ENCODE measurements around the gene ADH4.
A peak's percentile ranks its signal among the peaks of the same experiment; 100 is the strongest.
"Not testable (repeated sequence)": the region's sequence is repeated elsewhere in the genome, so short reads cannot be mapped to it uniquely, and the experiment has no call there.

ADH4 gene

DNA sequence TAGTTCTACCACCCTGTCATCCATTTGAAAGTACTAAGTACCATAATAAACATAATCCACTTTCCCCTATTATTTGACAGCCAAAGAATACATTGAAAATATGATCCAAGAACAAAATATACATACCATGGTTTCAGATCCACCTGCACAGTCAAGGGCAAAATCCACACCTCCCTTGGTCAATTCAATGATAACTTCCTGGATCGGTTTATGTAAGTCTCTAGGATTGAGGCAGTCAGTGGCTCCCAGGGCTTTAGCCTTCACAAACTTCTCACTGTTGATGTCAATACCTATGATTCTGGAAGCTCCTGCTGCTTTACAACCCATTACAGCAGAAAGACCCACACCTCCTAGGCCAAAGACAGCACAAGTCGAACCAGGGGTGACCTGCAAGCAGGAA, 12.7 kb downstream of the ADH4 start:
- DNase-seq = no peak

DNA sequence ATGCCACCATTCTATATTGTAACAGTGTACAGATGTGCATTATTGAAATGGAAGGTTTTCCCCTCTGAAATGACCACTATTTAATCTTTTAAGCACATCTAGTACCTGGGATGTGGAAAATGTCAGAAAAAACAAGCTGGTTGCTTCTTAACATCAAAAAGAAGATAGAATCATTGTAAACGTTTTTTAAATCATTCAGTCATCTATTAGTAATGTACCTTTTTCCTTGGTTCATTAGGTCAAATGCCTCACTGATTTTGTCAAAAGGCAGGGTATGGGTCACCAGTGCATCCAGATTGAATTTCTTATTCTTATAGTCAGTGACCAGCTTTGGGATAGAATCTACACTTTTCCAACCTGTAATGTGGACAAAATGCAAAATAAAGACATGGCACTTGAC, 17.7 kb downstream of the ADH4 start:
- DNase-seq = no peak

DNA sequence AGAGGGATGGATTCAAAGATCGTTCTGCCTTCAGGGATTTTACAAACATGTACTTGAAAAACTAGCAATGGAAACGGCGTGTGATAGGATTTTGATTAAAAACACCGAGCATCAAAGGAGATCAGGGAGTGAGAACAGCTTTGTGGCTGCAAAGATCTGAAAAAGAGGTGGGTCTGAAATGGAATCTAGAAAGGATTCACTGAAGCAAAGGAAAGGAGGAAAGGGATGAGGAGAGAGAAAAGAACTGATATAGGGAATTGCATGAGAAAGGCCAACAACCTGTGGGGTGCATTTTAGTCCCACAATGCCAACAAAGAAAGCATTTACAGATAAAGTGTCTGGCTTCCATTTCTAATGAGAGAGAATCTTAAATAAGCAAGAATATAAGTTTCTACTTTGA, 23.1 kb downstream of the ADH4 start:
- no peak for DNase-seq

DNA sequence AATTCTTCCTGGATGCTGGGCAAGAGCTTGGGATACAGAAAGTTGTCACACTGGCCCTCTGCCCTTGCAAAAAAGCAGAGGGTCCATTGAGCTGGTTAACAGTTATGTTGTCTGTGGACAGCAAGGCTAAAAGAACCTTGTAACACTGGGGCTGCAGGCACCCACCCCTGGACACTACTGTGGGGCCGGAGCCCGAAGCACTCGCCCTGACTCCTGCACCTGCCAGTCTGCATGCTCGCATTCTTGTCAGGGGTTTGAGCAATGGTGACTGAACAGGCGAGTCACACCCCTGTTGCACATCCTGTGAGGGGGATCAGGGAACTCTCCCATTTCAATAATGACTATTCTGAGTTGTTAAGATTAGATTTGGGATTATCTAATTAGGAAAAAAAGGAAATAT, 23.6 kb downstream of the ADH4 start:
- DNase-seq = no peak

DNA sequence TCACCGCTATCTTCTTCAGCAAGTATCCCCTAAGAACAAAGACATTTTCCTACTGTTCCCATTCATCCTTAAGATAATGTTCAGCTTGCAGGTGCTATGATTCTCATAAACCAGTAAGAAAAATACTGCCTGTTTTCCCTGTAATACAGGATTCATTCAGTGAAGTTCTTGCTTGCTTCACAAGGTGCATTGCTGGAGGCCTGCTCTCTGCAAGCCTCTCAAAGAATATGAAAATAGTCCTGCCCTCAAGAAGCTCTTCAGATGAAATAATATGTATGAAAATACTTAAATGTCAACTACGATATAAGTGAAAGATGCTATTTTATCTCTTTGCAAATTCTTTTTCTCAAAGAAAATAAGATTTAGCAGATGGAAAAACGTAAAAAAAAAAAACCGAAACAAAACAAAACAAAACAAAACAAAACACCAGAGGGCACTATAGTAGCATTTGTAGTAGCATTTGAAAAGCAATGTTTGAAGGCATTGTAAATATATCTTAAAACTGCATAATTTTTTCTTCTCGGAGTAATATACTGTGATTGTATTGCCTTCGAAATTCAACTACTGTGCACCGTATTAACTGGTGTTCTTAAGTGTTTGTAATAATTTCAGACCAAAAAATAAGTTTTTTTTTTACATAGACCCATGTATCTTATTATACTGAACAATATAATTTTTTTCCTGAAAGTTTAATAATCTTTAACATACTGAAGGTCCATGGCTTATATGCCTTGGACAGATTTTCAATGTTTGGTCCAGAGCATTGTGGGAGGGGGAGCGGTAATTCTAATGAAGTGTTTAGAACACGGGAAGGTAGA, 26.0 kb downstream of the ADH4 start:
- DNase-seq = peak in 1 of 2 donors; percentile 11

DNA sequence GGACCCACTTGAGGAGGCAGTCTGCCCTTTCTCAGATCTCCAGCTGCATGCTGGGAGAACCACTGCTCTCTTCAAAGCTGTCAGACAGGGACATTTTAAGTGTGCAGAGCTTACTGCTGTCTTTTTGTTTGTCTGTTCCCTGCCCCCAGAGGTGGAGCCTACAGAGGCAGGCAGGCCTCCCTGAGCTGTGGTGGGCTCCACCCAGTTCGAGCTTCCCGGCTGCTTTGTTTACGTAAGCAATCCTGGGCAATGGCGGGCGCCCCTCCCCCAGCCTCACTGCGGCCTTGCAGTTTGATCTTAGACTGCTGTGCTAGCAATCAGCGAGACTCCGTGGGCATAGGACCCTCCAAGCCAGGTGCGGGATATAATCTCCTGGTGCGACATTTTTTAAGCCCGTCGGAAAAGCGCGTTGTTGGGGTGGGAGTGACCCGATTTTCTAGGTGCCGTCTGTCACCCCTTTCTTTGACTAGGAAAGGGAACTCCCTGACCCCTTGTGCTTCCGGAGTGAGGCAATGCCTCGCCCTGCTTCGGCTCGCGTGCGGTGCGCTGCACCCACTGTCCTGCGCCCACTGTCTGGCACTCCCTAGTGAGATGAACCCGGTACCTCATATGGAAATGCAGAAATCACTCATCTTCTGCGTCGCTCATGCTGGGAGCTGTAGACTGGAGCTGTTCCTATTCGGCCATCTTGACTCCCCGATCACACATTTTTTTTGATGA, 26.8 kb downstream of the ADH4 start:
- not testable (repeated sequence) for DNase-seq

DNA sequence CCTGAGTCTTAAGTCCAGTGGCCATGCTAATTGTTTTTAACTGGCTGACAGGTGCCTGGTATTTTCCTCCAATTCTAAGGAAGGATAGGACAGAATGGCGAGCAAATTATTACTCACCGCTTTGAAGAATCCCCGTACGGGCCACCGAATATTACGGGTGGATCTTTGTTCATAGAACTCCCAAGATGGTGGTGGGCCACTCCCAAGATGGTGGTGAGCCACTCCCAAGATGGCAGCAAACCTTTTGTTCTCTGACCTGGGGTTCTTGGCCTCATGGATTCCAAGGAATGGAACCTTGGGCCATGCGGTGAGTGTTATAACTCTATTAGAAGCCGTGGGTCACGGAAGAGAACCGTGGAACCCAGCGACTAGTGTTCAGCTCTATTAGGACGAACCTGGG, 34.8 kb downstream of the ADH4 start:
- DNase-seq = not testable (repeated sequence)

DNA sequence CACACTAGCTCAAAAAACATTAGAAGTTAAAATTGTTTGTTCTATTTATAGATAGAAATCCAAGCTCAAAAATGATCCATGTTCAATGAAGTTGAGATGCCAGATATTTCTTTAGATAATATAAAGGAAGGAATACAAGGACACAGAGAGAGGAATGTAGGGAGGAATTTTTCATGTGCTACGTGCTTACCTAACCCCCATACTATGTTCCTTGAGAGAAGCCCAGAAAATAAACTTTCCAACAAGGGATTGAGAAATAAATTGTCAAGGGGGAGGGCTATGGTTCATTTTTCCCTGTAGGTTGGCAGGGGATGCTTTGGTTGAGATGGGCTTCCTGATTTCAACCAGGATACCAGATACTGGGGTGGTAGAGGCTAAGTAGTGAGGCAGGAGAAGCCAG, 39.9 kb downstream of the ADH4 start:
- no peak for DNase-seq

DNA sequence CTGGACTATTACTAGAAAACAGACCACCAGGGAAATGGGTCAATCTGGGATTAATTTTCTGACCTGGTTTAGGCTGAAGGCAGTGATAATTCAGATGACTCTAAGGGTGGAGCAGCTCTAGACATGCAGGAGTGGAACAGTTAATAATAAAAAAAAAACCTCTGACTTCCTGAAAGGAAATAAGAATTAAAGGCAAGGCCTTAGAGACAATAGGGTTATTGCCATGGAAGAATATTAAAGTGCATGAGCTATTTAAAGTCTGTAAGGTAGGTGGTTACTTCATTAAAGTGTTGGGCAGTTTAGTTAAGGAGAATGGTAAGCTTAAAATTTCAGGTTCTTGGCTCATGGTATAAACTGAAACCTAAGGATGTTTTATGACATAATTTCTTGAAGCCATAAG, 40.9 kb downstream of the ADH4 start:
- DNase-seq = no peak

DNA sequence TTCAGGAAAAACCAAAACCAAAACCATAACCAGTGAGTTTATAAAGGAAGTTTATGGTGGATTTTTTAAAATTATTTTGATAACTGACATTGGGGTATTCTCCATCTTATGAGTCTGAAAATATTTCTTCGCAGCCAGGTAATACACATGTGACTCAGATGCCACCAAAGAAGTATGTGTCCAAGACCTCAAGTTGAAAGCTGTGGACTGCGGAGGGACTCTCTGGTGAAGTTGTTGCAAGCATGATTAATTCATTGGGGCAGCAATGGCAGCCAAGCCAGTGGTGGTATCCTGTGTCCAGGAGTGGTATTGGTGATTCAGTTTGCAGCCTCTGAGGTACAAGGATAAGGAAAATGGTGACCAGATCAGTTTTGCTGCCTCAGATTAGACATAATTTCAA, 41.5 kb downstream of the ADH4 start:
- no peak for DNase-seq

DNA sequence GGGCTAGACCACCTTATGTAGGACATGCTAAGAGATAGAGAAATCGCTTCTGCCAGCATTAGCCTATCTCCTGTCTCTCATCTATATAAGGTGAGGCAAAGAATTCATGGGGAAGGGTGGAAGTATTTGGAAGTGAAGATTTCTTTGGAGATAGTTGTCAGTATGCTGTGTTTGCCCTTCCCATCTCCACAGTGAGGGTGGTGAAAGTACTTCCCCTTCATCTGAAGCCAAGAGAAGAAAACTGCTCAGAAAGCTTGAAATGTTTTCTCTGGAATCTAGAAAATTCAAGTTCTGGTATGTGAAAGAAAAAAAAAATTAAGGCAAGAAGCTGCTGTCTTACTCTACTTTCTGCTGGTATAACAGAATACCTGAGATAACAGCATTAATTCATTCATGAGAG, 43.2 kb downstream of the ADH4 start:
- no peak for DNase-seq

DNA sequence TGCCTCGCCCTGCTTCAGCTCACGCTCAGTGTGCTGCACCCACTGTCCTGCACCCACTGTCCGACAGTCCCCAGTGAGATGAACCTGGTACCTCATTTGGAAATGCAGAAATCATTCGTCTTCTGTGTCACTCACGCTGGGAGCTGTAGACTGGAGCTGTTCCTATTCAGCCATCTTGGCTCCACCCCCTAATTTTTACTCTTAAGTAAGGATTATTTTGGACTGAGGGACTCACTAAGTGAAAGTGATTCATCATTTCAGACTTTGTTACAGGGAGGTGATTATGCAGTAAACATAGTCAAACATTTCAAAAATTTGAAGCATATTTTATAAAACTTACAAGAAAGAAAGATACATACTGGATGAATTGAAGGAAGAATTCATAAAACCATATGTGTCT, 44.3 kb downstream of the ADH4 start:
- DNase-seq = not testable (repeated sequence)

DNA sequence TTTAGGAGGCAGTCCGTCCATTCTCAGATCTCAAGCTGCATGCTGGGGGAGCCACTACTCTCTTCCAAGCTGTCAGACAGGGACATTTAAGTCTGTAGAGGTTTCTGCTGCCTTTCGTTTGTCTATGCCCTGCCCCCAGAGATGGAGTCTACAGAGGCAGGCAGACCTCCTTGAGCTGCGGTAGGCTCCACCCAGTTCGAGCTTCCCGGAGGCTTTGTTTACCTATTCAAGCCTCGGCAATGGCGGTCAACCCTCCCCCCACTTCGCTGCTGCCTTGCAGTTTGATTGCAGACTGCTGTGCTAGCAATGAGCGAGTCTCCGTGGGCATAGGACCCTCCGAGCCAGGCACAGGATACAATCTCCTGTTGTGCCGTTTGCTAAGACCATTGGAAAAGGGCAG, 44.8 kb downstream of the ADH4 start:
- no peak for DNase-seq

DNA sequence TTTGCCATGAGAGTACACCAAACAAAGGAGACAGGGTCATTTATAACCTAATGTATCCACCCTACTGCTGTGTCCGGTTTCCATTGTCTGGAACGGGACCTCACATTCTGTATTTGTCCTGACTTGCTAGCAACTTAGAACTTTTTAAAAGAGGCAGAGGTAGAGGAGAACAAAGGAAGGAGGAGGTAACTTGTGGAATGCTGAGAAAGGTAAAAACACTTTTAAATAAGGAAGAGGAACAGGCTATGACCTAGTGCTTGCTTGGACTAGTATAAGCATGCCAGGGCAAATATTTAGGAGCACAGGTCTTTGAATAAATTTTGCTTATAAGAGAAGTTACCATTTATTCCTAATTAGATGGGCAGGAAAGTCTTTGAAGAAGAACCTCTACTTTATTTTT, 52.3 kb downstream of the ADH4 start:
- not testable (repeated sequence) for DNase-seq

DNA sequence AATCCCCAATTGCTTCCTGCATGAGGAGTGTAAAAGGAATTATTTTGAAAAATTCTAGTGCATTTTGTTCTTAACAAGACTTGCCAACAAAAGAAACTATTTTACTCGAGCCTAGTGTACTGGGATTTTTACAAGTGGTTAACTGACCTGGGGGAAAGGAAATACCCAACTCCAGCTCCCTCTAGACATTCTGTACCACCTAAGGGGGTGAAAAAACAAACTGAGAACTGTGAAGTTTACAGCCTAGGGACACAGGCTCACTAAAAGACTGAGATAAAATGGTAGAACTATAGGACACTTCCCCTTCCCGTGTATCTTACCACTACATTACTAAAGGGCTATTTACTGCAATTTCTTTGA, 52.9 kb downstream of the ADH4 start:
- no peak for DNase-seq

DNA sequence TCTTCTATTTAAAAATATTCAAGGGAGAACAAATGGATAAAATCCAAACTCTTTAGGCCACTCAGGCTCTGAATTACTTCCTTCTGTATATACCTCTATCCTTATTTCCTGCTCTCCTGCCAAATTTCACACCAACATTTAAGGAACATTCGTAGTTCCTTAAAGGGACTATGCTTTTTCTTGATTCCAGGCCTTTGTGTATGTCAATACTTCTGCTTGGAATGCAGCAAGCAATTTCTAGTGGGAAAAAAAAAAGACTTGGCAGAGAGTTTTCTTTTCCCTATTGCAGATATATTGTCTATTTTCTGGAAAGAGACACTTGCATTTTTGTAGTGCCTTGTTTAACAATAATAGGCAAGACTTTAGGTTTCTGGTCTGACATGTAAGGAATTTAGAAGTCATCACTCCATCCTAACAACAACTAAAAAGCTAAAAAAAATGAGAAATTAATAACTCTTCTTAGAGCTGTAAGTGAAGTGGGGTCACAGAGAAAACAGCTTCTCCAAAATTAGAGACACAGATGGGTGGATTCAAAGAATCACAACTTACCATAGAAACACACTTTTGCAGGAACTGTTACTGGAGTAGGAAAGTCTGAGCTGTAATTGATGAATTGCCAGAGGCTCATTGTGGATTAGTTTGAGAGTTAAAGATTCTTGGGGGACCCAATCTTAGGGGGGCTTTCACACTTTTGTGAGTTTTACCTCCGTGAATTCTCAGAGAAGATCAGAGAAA, 53.4 kb downstream of the ADH4 start:
- no peak for DNase-seq

DNA sequence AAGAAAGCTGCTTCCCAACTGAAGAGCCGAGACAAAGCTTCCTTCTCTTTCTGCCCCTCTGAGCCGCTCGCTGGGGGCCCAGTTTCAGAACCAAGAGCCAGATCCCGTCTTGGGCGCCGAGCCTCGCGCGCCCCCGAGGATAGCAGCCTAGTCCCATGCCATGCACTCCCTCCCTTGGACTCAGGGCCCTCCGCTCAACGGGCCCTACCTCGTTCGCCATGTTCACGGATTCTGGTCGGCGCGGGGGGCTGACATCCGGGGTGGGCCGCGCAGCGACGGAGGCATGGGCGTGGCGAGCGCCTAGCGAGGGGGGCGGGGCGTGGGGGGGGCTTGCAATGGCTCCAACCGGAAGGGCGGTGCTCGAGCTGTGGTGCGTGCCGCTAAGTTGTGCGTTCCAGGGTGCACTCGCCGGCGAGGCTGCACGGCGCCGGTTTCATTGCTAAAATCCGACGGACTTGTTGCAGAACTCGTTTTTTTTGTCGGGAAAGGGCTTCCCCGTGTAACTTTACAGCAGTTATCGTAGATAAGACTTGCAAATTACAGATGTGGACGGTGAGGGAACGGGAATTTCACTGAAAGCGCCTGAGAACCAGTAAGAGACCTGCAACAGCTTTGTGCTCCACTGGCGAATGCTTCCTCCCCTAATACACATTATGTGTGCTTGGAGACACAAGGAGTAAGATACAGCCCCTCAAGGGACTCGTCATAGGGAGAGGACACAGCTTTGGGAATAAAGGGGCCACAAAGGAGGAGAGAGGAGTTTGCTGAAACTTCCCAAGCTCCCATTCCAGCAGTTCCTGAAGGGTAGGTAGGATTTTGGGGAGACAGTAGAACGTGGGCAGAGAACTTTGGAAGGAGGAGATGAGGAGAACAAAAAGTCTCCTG, 55.4 kb downstream of the ADH4 start, which contains the start of gene ADH5:
Gene ADH5, minus strand, starts transcription at position 308 of the 885 bp plus-strand sequence. Its CDS starts 88 bp downstream, at position 220.
- peak; percentile 75 to 90 for DNase-seq

DNA sequence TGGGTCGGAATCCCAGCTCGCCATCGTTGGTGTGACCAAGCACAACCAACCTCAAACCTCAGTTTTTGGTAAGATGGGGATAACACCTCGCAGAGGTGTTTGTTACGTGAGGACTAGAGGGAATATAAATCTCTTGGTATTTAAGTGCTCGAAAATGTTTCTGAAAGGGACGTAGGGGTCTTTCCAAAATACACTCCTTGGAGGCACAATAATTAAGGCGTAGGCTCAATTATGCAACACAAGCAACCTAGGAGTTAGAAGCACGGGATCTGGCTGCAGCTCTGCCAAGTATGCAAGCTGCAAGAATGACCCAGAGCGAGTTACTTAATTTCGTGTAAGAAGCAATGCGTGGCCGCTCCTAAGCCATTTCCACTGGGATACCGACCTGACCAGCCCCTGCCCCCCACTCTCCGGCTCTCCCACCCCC, 56.1 kb downstream of the ADH4 start:
- DNase-seq = peak; percentile 79 to 82

DNA sequence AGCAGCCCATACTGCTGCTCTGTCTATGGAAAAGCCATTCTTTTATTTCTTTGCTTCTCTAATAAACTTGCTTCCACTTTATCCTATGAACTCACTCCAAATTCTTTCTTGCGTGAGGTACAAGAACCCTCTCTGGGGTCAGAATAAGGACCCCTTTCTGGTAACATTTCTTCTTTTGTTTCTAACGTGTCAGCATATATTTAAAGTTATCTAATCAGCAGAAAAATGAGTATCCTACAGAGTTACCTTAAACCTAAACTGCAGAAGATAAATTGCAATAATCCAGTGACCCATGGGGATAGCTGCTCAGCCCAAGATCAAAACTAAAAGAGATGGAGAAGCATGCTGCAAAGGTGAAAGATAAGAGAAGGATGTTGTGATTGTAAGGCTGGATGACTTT, 59.5 kb downstream of the ADH4 start:
- no peak for DNase-seq

DNA sequence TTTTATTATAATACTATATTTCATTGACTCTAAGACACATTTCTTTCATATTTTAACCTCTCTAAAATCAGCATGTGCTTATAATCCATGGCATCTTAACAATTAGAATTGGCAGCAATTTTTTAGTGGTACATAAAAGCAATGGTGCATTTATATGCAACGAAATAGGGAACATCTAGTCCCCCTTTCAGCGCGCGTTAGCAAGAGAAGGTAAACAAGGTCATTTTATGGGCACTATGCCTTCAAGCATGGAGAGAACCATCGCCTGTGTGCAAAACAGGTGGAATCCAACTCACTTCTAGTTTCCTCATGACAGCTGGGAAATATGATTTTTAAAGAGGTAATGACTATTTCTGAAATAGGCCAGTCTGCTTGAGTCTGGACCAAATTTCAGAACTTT, 61.9 kb downstream of the ADH4 start:
- DNase-seq = no peak

DNA sequence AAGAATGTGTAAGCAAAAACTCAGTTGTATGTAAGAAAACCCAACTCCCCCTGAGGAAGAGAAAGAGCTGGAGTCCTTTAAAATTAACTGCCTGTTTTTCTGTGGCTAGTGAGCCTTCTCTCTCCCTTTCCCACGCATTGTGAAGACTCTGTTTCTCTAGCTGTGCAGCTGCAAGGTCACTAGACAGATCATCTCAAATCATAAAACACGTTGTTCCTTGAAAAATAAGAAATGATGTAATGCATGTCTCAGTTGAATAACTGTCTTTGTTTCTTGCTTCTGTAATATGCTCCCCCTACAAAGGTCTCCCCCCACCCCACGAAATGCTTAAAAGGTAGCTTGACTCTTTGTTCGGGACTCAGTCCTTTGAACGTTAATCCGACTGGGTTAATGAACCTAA, 63.2 kb downstream of the ADH4 start:
- not testable (repeated sequence) for DNase-seq

DNA sequence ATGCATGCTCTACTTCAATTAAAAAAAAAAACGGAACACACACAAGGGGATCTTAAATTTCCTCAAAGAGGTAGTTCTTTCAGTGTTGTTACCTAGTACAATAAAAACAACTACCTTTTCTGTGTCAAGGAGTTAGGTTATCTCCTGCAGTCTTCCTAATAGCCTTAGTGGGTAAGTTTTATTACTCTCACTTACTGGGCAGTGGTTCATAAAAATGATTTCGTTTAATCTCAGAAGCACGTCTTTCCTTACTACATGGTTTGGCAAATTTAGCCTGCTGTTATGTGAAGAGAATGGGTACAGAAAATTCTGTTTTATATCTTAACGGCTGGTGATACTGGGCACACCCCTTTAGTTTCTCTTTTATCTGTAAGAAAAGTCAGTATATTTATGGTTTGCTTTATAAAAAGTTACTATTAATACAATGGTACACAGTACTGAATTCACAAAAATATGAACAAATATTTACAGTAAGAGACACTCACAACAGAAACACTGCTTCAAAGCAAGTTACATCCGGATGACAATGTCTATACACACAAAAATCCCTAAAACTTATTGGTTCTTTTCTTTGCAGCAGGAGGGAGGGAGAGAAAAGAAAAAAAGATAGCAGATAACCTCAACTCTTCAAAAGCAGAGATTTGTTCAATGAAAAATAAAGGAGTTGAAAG, 64.3 kb downstream of the ADH4 start:
- no peak for DNase-seq
